ENCODE measurements around the gene SMPD2.

- TF ChIP-seq CTCF (IDR thresholded peaks at IDR 0.05; ENCODE audit: extremely low read depth in 1 of 2, insufficient read depth in 1 of 2, low read depth in 1 of 2, low read length in 2 of 2) (no peak), POLR2AphosphoS5 (IDR thresholded peaks at IDR 0.05; ENCODE audit: insufficient read depth, low read depth, low read length) (no peak), MYC (IDR thresholded peaks at IDR 0.05; ENCODE audit: low read depth, low read length) (no peak), FOS (IDR thresholded peaks at IDR 0.05; ENCODE audit: borderline replicate concordance, insufficient read depth, low read length) (no peak), POLR2A (IDR thresholded peaks at IDR 0.05; ENCODE audit: low read depth, low read length) (no peak), EZH2 (IDR thresholded peaks at IDR 0.05; ENCODE audit: borderline replicate concordance, low read depth, low read length, severe bottlenecking) (no peak), MAX (IDR thresholded peaks at IDR 0.05; ENCODE audit: insufficient read depth, insufficient read length) (no peak), JUN (IDR thresholded peaks at IDR 0.05; ENCODE audit: borderline replicate concordance, insufficient read depth, insufficient read length, low read depth) (peak; percentile 79), GATA2 (IDR thresholded peaks at IDR 0.05; ENCODE audit: insufficient read depth, insufficient read length, low read depth, low read length) (no peak)
These were observed 11.5 kb upstream of the SMPD2 start for GRCh38 chr6:109428889-109429477.

All from endothelial cell of umbilical vein (primary cell).